IPS-NIHi7 (cell line): ENCODE data around the gene TPD52L2.
"Not testable (repeated sequence)": the region's sequence is repeated elsewhere in the genome, so short reads cannot be mapped to it uniquely, and the experiment has no call there.

Source experiments
- DNase-seq: peaks from one replicate; pipeline ENCODE4 v3.0.0; 2012; ENCODE audit warnings: mixed read lengths; ENCODE audit errors: extremely low spot score

The TPD52L2 gene

GRCh38 chr20:63878899-63879663, 14.0 kb downstream of the TPD52L2 start:
- no peak for DNase-seq

DNA sequence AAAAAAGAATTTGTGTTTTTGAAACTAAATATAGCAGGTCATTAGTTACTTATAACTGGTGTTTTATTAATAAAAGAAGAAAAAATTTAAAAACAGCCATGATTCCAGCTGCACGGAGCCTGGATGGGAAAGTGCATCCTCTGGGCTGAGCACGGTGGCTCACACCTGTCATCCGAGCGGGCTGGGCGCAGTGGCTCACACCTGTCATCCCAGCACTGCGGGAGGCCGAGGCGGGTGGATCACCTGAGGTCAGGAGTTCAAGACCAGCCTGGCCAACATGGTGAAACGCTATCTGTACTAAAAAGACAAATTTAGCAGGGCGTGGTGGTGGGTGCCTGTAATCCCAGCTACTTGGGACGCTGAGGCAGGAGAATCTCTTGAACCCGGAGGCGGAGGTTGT, 15.8 kb downstream of the TPD52L2 start:
- not testable (repeated sequence) for DNase-seq

DNA sequence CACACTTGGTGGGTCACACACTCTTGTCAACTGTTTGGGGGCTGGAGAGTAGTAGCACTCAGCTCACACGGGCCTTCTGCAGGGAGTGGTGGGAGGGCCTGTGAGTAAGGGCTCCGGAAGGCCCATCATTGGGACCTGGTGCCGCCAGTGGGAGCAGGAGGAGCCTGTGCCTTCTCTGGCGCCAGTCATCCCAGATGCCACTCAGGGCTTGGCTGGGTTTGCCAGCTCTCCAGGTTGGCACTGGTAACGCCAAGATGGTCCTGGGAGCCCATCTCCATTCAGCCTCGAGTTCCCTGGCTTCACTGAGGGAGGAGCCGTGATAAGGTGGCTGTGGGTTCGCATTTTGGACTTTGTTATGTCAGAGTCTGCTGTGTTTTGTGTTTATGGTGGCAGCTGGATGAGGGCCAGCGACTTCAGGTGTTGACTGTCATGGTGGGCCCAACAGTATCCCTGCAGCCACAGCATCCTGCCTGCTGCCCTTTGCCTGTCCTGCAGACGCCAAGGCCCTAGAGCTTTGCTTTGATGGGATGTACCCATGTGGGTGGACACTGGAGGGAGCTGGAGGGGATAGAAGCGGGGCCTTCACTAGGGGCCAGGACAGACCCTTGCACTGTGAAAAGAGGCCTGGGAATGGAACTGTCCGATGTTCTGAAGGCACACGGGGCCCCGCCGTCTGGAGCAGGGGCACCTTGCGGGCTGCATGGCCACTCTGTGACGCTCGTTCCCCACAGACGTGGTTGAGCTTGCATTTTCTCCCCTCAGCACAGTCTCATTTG, 16.6 kb downstream of the TPD52L2 start:
- peak; percentile 29 for DNase-seq

- DNase-seq: no peak
Measured at GRCh38 chr20:63882257-63883200, 17.5 kb downstream of the TPD52L2 start.

DNA sequence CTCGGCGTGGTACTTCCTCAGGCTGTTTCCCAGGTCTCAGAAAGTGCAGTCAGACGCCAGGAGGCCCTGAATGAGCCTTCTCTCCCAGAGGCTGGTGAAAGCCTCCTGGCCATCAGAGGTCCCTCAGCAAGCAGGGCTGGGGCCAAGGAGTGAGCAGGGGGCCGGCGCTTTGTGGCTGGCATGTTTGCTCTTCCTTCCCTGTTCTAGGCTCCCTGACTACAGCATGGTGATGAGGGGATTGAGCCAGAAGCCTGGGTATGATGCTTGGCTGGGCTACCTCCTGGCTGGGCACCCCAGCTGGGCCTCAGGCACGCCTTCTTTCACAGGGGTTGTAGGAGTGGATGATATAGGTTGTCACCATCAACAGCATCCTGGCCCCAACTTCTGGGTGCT, 18.1 kb downstream of the TPD52L2 start:
- DNase-seq: no peak

DNA sequence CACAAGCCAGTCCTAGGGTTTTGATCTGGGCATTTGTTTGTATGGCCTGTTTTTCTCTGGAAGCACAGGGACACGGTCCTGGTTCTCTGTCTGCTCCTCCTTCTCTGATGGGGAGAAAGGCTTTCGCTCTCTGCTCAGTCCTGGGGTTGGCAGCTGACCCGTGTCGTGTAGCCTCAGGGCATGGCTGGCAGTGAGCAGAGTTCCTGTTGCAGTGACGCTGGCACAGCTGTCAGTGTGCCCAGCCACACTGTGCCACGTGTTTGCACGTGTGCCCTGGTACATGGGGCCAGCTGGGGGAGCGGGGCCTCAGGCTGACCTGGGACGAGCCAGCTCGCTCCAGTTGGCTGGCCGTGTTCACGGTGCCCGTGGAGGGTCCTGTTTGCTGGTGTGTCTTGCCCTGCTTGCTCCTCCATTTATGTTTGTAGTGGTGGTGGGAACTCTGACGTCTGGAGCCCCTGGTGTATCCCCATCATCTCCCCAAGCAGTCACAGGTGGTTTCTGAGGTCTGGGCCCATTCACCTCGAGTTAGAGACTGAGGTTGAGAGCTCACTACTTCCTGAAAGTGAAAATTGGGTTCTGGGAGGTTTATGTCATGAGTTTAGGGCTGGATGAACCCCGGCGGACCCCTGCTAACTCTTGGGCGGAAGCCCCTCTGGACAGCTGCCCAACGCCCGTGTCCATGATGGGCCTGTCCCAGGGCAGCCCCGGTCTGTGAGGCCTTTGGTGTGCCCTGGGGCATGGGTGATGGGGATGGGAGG, 19.6 kb downstream of the TPD52L2 start:
- no peak for DNase-seq

DNA sequence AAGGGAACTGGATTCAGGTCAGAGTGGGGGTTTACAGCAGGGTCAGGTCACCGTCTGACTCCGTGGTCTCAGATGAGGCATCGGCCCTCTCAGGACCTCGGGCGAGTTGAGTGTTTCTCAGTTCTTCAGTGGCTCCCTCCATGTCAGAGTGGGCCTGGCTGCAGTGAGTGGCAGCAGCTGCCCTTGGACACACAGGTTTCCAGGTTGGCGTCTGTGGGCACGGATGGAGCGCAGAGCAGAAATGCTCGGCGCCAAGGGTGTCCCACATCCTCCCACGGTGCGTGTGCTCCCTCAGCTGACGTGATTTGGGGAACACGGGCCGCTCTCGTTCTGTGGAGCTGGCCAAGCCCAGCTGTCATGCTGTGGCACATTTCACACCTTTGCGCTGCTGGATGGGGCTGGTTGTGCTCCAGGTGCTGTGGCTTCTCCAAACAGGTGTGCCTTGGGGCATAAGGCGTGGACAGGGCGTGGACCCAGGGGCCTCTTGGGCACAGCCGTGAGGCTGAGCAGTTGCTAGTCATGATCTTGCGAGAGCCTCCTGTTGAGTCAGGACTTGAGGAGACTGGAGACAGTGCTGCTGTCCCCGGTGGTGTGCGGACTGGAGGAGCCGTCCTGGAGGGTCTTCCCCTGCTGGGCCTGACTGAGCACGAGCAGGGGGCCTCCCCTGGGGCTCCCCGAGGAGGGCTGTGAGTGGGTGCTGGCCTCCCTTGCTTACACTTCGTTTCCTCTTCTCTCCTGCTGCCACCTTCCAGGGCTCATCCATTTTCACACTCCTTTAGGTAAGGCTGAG, 20.4 kb downstream of the TPD52L2 start:
- DNase-seq: no peak

- DNase-seq: no peak
Measured at GRCh38 chr20:63886054-63886419, 21.0 kb downstream of the TPD52L2 start.

DNA sequence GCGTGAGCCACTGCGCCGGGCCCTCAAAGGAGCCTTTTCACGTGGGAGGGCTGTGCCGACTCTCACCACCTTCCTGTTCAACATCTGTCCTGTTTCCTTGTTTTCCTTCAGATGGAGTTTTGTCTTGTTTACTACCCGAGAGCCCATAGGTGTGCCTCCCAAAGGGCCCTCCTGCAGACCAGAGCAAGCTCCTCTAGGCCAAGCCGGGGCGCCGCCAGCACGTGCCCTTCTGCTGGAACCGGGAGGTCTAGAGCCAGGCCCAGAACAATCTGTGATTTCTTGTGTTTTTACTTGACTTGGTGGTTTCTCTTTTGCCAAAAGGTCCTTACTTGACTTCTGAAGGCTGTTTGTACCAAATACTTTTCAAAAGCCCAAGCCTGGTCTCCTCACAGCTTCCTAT, 21.9 kb downstream of the TPD52L2 start:
- no peak for DNase-seq

GRCh38 chr20:63889241-63890200, 24.5 kb downstream of the TPD52L2 start:
- DNase-seq: no peak

DNA sequence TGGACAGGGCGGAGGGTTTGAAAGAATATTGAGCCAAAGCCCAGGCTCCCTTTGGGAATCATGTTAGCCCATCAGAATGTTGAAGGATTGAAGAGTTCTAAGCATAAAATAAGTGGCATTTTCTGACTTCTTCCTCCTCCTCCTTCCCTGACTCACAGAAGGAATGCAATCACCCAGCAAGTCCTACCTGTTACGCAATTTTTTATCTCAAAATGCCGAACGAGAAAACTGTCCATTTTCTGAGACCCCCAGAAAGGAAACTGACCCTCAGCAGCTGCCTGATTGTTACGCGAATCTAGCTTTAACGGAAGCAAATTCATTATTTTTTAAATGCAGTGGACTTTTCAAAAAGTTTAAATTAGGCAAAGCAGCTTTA, 25.1 kb downstream of the TPD52L2 start:
- DNase-seq: no peak

DNA sequence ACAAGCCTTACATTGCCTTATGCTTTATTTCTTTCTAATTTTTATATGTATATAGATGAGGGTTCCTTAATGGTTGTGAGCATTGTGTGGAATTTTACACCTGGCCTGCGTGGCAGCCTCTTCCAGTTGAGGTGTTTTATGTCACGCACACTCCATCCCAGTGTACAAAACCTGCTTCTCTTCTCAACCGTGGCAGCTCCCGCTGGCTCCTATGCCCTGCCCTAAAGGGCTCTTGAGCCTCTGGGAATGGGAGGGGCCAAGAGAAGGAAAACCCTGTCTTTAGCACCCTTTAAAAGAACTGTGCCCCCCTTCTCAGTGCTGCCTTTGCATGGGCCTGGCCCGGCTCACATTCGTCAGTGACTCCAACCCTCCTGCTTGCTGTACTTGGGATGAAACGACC, 25.5 kb downstream of the TPD52L2 start:
- no peak for DNase-seq

DNA sequence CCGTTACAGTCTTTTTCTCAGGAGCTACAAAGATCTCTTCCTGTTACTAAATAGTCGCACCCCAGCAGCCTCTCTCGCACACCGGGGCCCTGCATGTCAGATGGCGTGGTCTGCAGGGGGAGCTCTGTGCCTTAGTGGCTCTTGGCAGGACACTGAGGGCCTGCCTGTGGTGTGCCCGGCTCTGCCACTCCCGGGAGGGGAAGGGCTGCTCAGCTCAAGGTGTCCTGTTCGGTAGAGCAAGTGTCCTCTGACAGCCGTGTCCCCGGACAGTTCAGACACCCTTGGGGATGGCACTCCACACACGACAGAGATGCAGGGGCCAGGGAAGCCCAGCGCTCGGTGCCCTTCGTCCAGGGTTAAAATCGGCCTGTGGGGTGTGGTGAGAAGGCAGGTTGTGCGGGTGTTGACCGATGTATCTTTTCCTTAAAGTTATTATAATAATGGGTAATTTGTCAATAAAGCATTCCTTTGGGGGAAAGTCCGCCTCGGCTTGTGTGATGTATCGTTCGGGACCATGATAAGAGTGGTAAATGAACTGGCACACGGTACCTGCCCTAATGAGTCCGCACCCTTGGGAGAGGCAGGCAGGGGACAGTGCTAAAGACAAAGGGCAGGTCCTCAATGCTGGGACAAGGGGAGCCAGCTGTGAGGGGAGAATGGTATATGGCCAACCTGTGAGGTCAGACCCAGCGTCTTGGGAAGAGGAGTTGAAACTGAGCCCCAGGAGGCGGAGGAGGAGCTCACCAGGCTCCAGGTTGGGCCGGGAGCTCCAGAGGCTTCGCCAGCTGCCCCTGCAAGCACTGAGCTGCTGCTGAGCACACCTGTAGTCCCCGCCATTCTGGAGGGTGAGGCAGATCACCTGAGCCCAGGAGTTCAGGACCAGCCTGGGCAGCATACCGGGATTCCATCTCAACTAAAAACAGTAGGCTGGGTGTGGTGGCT, 26.3 kb downstream of the TPD52L2 start:
- no peak for DNase-seq

DNA sequence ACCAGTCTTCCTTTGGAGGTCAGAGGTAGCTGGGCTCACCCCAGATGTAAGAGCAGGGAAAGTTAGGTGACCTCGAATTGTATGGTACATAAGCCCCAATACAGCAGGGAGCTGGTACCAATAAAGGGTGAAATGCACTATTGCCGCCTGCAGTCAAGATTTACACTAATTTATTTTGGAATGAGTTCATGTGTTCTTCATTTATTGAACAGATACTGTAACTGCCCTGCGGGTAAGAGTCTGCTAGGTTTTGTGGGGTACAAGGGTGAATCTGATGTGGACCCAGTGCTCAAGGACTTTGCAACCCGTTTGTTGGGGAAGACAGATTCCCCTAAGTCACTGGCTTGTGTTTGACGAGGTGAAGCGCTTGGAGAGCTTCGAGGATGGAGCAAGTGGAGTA, 27.3 kb downstream of the TPD52L2 start:
- no peak for DNase-seq

GRCh38 chr20:63893999-63894357, 28.9 kb downstream of the TPD52L2 start:
- DNase-seq: no peak

DNA sequence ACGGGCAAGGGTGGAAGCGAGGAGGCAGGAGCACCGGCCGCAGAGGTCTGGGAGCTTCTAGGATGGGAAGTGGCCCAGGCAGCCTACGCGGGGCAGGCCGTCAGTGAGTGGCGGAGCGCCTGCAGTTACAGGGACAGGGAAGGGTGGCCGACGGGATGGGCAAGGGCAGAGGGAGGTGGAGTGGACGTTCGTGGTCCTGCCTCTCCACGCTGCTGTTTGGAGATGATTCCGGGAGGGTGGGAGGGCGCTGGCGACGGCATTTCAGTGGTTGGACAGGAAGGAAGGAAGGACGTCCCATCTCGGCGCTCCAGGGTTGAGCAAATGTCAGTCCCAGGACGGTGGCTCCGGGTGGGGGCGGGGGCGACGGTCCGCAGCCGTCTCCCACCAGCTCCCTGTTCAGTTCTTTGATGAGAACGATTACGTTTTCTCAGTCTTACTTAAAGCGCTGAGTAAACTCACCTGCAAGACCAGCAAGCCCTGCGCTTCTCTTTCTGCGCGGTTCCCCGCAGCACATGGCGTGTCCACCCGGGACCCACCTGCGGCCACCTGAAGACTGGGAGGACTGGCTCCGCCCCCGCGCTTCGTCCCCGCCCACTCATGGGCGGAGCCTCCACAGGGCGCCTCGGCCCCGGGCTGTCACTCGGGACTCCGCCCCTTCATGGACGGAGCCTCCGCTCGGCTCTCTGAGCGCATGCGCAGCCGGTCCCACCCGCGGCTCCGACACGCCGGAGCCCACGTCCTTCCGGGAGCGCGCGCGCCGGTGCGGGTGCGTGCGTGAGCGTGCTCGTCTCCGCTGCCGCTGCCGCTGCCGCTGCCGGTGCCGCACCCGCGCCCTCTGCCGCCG, 29.5 kb downstream of the TPD52L2 start, which contains the start of gene DNAJC5:
Gene DNAJC5, plus strand, starts transcription at position 769 of the 844 bp plus-strand sequence. CDS start 33,220 bp downstream, outside the sequence.
- DNase-seq: peak; percentile 100

DNA sequence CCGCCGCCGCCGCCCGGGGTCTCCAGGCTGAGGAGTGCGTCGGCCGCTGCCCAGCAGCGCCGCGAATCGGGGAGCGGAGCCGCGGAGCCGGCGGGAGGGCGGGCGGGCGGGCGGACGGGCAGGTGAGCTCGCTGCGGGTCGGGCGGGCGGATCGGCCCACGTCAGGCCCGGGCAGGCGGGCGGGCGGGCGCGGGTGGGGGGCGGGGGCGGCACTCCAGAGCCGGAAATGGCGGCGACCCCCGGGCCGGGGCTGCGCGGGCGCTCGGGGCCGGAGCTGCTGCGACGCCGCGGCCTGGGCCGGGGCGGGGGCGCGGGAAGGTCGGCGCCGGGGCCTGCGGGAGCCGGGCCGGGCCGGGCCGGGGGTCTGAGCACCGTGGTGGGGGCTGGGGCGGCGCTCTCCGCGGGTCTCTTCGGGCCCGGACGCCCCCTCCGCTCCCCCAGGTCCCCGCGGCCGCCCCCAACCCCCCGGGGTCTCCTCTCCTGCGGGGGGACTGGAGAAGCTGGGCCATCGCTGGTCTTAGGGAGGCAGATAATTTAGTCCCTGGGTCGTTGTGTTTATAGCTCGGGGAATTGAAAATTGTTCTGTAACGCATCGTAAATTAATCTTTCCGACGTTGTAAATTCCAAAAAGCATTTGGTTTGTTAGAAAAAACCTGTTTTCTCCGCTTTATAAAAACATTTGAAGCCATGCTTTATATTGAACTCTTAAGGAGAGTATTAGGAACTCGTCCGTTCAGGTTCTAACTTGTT, 30.3 kb downstream of the TPD52L2 start:
- no peak for DNase-seq
